Stimulated activated CD8-positive, alpha-beta memory T cell treated with anti-CD3 and anti-CD28 coated beads, Interleukin-4, amount 100 ng/mL, for 24 hours (primary cell): ENCODE data around the gene ATP5PD.
"Not testable (repeated sequence)": the region's sequence is repeated elsewhere in the genome, so short reads cannot be mapped to it uniquely, and the experiment has no call there.

Experiments used
- DNase-seq: peaks from one replicate; pipeline ENCODE4 v3.0.0-alpha.2; 2020; ENCODE audit warnings: low read depth

Gene ATP5PD

GRCh38 chr17:75077496-75078283 lies 30.9 kb upstream of the ATP5PD start:
- DNase-seq, result peak; percentile 38

GRCh38 chr17:75077072-75077495 lies 30.3 kb upstream of the ATP5PD start:
- no peak for DNase-seq

- no peak for DNase-seq
Measured at GRCh38 chr17:75075597-75076336, 29.0 kb upstream of the ATP5PD start.

- no peak for DNase-seq
Measured at GRCh38 chr17:75074532-75074931, 27.8 kb upstream of the ATP5PD start.

- DNase-seq, result no peak
Measured at GRCh38 chr17:75073618-75074047, 26.9 kb upstream of the ATP5PD start.

- not testable (repeated sequence) for DNase-seq
Measured at GRCh38 chr17:75072909-75073308, 26.1 kb upstream of the ATP5PD start.

- not testable (repeated sequence) for DNase-seq
Measured at GRCh38 chr17:75071478-75072271, 24.9 kb upstream of the ATP5PD start.

GRCh38 chr17:75069783-75070182 lies 23.0 kb upstream of the ATP5PD start:
- no peak for DNase-seq

- no peak for DNase-seq
Measured at GRCh38 chr17:75068750-75069149, 22.0 kb upstream of the ATP5PD start.

- no peak for DNase-seq
Measured at GRCh38 chr17:75067856-75068255, 21.1 kb upstream of the ATP5PD start.

GRCh38 chr17:75065562-75066151 lies 18.9 kb upstream of the ATP5PD start:
- DNase-seq, result no peak

- no peak for DNase-seq
Measured at GRCh38 chr17:75064867-75065561, 18.2 kb upstream of the ATP5PD start.

- no peak for DNase-seq
Measured at GRCh38 chr17:75064460-75064859, 17.7 kb upstream of the ATP5PD start.

- DNase-seq, result no peak
Measured at GRCh38 chr17:75064040-75064439, 17.3 kb upstream of the ATP5PD start.

- no peak for DNase-seq
Measured at GRCh38 chr17:75063626-75064025, 16.9 kb upstream of the ATP5PD start.

GRCh38 chr17:75063201-75063600 lies 16.4 kb upstream of the ATP5PD start:
- no peak for DNase-seq

GRCh38 chr17:75061618-75062017 lies 14.8 kb upstream of the ATP5PD start:
- no peak for DNase-seq

GRCh38 chr17:75061055-75061438 lies 14.3 kb upstream of the ATP5PD start:
- DNase-seq, result no peak

- DNase-seq, result no peak
Measured at GRCh38 chr17:75060434-75061054, 13.8 kb upstream of the ATP5PD start.

GRCh38 chr17:75059369-75060345 lies 12.9 kb upstream of the ATP5PD start:
- DNase-seq, result no peak
